ENCODE results near the gene STOML2.
"Not testable (repeated sequence)": the region's sequence is repeated elsewhere in the genome, so short reads cannot be mapped to it uniquely, and the experiment has no call there.

Gene STOML2

GRCh38 chr9:35102769-35103659 lies at the start of gene STOML2:
STOML2 (minus strand) TSS chr9:35103131; CDS start chr9:35103094, 37 bp downstream.
- H3K27ac Mint-ChIP-seq: peak within 1 kb of the TSS; percentile 98
- no peaks in the 10 kb centered on the region for H3K9me3 Mint-ChIP-seq (ENCODE audit: low read depth)
- no peaks in the 10 kb centered on the region for H3K27me3 Mint-ChIP-seq
- peaks cover 2% of the 10 kb centered on the region for H3K36me3 Mint-ChIP-seq
- H3K4me1 Mint-ChIP-seq (ENCODE audit: low read depth): peaks cover 25% of the 10 kb centered on the region
- H3K4me3 Mint-ChIP-seq: peak within 1 kb of the TSS; percentile 98

GRCh38 chr9:35147941-35148563 lies 45.1 kb upstream of the STOML2 start:
- not testable (repeated sequence) for H3K27me3 Mint-ChIP-seq; H3K4me1 Mint-ChIP-seq (ENCODE audit: low read depth); H3K4me3 Mint-ChIP-seq; H3K27ac Mint-ChIP-seq
- H3K9me3 Mint-ChIP-seq (ENCODE audit: low read depth): peaks cover 29% of the 10 kb centered on the region
- peaks cover 11% of the 10 kb centered on the region for H3K36me3 Mint-ChIP-seq

GRCh38 chr9:35142037-35142436 lies 39.1 kb upstream of the STOML2 start:
- Mint-ChIP-seq H3K9me3 (ENCODE audit: low read depth) (peaks cover 7% of the 10 kb centered on the region), H3K4me3 (no peak overlapping the region), H3K27me3 (no peaks in the 10 kb centered on the region), H3K27ac (no peak overlapping the region), H3K36me3 (peaks cover 11% of the 10 kb centered on the region), H3K4me1 (ENCODE audit: low read depth) (no peaks in the 10 kb centered on the region)

GRCh38 chr9:35140093-35140492 lies 37.2 kb upstream of the STOML2 start:
- H3K36me3 Mint-ChIP-seq: peaks cover 11% of the 10 kb centered on the region

GRCh38 chr9:35136866-35137265 lies 33.9 kb upstream of the STOML2 start:
- Mint-ChIP-seq H3K4me3 (no peak overlapping the region), H3K36me3 (no peaks in the 10 kb centered on the region), H3K27ac (no peak overlapping the region), H3K4me1 (ENCODE audit: low read depth) (no peaks in the 10 kb centered on the region), H3K27me3 (no peaks in the 10 kb centered on the region), H3K9me3 (ENCODE audit: low read depth) (peaks cover 2% of the 10 kb centered on the region)

More at GRCh38 chr9:35140093-35140492, 37.2 kb upstream of the STOML2 start:
- Mint-ChIP-seq H3K4me1 (ENCODE audit: low read depth) (no peaks in the 10 kb centered on the region), H3K27ac (no peak overlapping the region), H3K9me3 (ENCODE audit: low read depth) (peaks cover 5% of the 10 kb centered on the region), H3K27me3 (no peaks in the 10 kb centered on the region), H3K4me3 (no peak overlapping the region)

GRCh38 chr9:35135988-35136387 lies 33.1 kb upstream of the STOML2 start:
- Mint-ChIP-seq H3K4me3 (no peak overlapping the region), H3K27ac (no peak overlapping the region), H3K27me3 (no peaks in the 10 kb centered on the region), H3K36me3 (no peaks in the 10 kb centered on the region), H3K9me3 (ENCODE audit: low read depth) (peaks cover 4% of the 10 kb centered on the region), H3K4me1 (ENCODE audit: low read depth) (no peaks in the 10 kb centered on the region)

- Mint-ChIP-seq H3K27me3 (no peaks in the 10 kb centered on the region), H3K36me3 (no peaks in the 10 kb centered on the region), H3K9me3 (ENCODE audit: low read depth) (peaks cover 4% of the 10 kb centered on the region), H3K4me3 (no peak overlapping the region), H3K4me1 (ENCODE audit: low read depth) (no peaks in the 10 kb centered on the region), H3K27ac (no peak overlapping the region)
These were observed 32.0 kb upstream of the STOML2 start for GRCh38 chr9:35134920-35135319.

- H3K36me3 Mint-ChIP-seq: no peaks in the 10 kb centered on the region
- H3K4me1 Mint-ChIP-seq (ENCODE audit: low read depth): peaks cover 41% of the 10 kb centered on the region
- no peaks in the 10 kb centered on the region for H3K27me3 Mint-ChIP-seq
- H3K9me3 Mint-ChIP-seq (ENCODE audit: low read depth): no peaks in the 10 kb centered on the region
- H3K4me3 Mint-ChIP-seq: peak overlapping the region; percentile 91
- peak overlapping the region; percentile 88 for H3K27ac Mint-ChIP-seq
These were observed 14.1 kb upstream of the STOML2 start for GRCh38 chr9:35116898-35117551.

GRCh38 chr9:35116539-35116897 lies 13.6 kb upstream of the STOML2 start:
- peaks cover 46% of the 10 kb centered on the region for H3K4me1 Mint-ChIP-seq (ENCODE audit: low read depth)
- H3K9me3 Mint-ChIP-seq (ENCODE audit: low read depth): no peaks in the 10 kb centered on the region
- H3K36me3 Mint-ChIP-seq: no peaks in the 10 kb centered on the region
- no peaks in the 10 kb centered on the region for H3K27me3 Mint-ChIP-seq
- H3K27ac Mint-ChIP-seq: peak overlapping the region; percentile 88
- peak overlapping the region; percentile 91 for H3K4me3 Mint-ChIP-seq

GRCh38 chr9:35115680-35116538 lies 13.0 kb upstream of the STOML2 start, which contains the start of gene ATOSB:
ATOSB (minus strand) TSS chr9:35115862; CDS start chr9:35108274, 7,588 bp downstream.
- H3K27ac Mint-ChIP-seq: peak within 1 kb of the TSS; percentile 88
- H3K27me3 Mint-ChIP-seq: no peaks in the 10 kb centered on the region
- H3K4me1 Mint-ChIP-seq (ENCODE audit: low read depth): peaks cover 49% of the 10 kb centered on the region
- peak within 1 kb of the TSS; percentile 91 for H3K4me3 Mint-ChIP-seq
- no peaks in the 10 kb centered on the region for H3K9me3 Mint-ChIP-seq (ENCODE audit: low read depth)
- H3K36me3 Mint-ChIP-seq: no peaks in the 10 kb centered on the region

GRCh38 chr9:35114840-35115628 lies 12.1 kb upstream of the STOML2 start:
- Mint-ChIP-seq H3K27ac (peak overlapping the region; percentile 50), H3K27me3 (no peaks in the 10 kb centered on the region), H3K4me3 (peak overlapping the region; percentile 91), H3K9me3 (ENCODE audit: low read depth) (no peaks in the 10 kb centered on the region), H3K4me1 (ENCODE audit: low read depth) (peaks cover 56% of the 10 kb centered on the region), H3K36me3 (no peaks in the 10 kb centered on the region)

- no peaks in the 10 kb centered on the region for H3K9me3 Mint-ChIP-seq (ENCODE audit: low read depth)
- H3K36me3 Mint-ChIP-seq: no peaks in the 10 kb centered on the region
These were observed 11.3 kb upstream of the STOML2 start for GRCh38 chr9:35114113-35114839.

GRCh38 chr9:35112257-35113020 lies 9.5 kb upstream of the STOML2 start:
- Mint-ChIP-seq H3K27ac (peak overlapping the region; percentile 81), H3K4me1 (ENCODE audit: low read depth) (peaks cover 62% of the 10 kb centered on the region), H3K36me3 (no peaks in the 10 kb centered on the region), H3K4me3 (peak overlapping the region; percentile 81), H3K27me3 (no peaks in the 10 kb centered on the region), H3K9me3 (ENCODE audit: low read depth) (no peaks in the 10 kb centered on the region)

More at GRCh38 chr9:35114113-35114839, 11.3 kb upstream of the STOML2 start:
- Mint-ChIP-seq H3K27me3 (no peaks in the 10 kb centered on the region), H3K4me3 (peak overlapping the region; percentile 91), H3K4me1 (ENCODE audit: low read depth) (peaks cover 62% of the 10 kb centered on the region), H3K27ac (peak overlapping the region; percentile 77)

All from activated naive CD8-positive, alpha-beta T cell (primary cell).